HEK293 (cell line): ENCODE data around the gene TUBGCP6.
A peak's percentile ranks its signal among the peaks of the same experiment; 100 is the strongest.

ENCODE experiments used
- CTCF ChIA-PET: fragments of 350-600 bp; formaldehyde crosslinking; extraction: SDS; loops from one replicate; lab custom pipeline; 2021; ENCODE audit warnings: antibody characterized with exemption; lab: Yijun Ruan, JAX
- POLR2A ChIA-PET: fragments of 300-600 bp; formaldehyde crosslinking; extraction: SDS; loops from one replicate; lab custom pipeline; 2020; ENCODE audit warnings: antibody characterized with exemption, inconsistent platforms; lab: Yijun Ruan, JAX
- H3K27ac ChIP-seq: fragments of 200-500 bp; sonication (Bioruptor generic); 2 replicates; pipeline ENCODE4 v1.5.1; 2014; ENCODE audit warnings: low read depth, low read length, control low read depth, inconsistent platforms; ENCODE audit errors: extremely low read depth
- H3K36me3 ChIP-seq, 2 experiments: fragments of 200-500 bp in 1 of 2; sonication (Bioruptor generic) in 1 of 2; 1 replicate in 1 of 2; 2 replicates in 1 of 2; pipeline ENCODE4 v1.5.1; 2014 to 2017; ENCODE audit warnings: inconsistent platforms in 2 of 2, low read length in 2 of 2; ENCODE audit not compliant: control insufficient read depth in 2 of 2, insufficient read depth in 1 of 2
- H3K4me1 ChIP-seq: fragments of 200-500 bp; sonication (Bioruptor generic); 2 replicates; pipeline ENCODE4 v1.5.1; 2014; ENCODE audit warnings: mild to moderate bottlenecking, low read length, inconsistent platforms; ENCODE audit not compliant: control insufficient read depth, insufficient read depth
- H3K4me3 ChIP-seq: 2 replicates; pipeline ENCODE4 v1.5.1; 2011; ENCODE audit warnings: low read depth, mild to moderate bottlenecking, control low read depth, low read length, moderate library complexity
- H3K9me3 ChIP-seq: fragments of 200-500 bp; sonication (Bioruptor generic); 2 replicates; pipeline ENCODE4 v1.5.1; 2014; ENCODE audit warnings: low read depth, low read length, inconsistent platforms; ENCODE audit not compliant: control insufficient read depth, insufficient read depth
- GLIS2 ChIP-seq: fragments of 450-650 bp; formaldehyde crosslinking; IDR thresholded peaks from 2 replicates; pipeline ENCODE4 v1.5.1; 2016; ENCODE audit warnings: missing biosample characterization, missing genetic modification characterization
- HOXD13 ChIP-seq: sonication (generic); formaldehyde crosslinking; IDR thresholded peaks from 2 replicates; pipeline ENCODE4 v1.8.0; 2022; ENCODE audit warnings: missing genetic modification reagents, borderline replicate concordance
- KLF8 ChIP-seq: fragments of 450-650 bp; formaldehyde crosslinking; IDR thresholded peaks from 2 replicates; pipeline ENCODE4 v1.5.1; 2016; ENCODE audit warnings: missing biosample characterization, missing genetic modification characterization
- MYNN ChIP-seq: fragments of 450-650 bp; formaldehyde crosslinking; IDR thresholded peaks from 2 replicates; pipeline ENCODE4 v1.5.1; 2016; ENCODE audit warnings: missing biosample characterization, missing genetic modification characterization, borderline replicate concordance
- REST ChIP-seq: fragments of 450-650 bp; formaldehyde crosslinking; IDR thresholded peaks from 2 replicates; pipeline ENCODE4 v1.5.1; 2016; ENCODE audit warnings: missing biosample characterization, missing genetic modification characterization
- TRIM28 ChIP-seq: IDR thresholded peaks from 2 replicates; pipeline ENCODE4 v1.6.1; 2011; ENCODE audit warnings: low read length, control low read depth, borderline replicate concordance
- ZNF10 ChIP-seq: fragments of 450-650 bp; formaldehyde crosslinking; IDR thresholded peaks from 2 replicates; pipeline ENCODE4 v1.5.1; 2017; ENCODE audit warnings: missing biosample characterization, missing genetic modification characterization
- ZNF121 ChIP-seq: fragments of 450-650 bp; formaldehyde crosslinking; IDR thresholded peaks from 2 replicates; pipeline ENCODE4 v1.5.1; 2016; ENCODE audit warnings: missing biosample characterization, missing genetic modification characterization
- ZNF18 ChIP-seq: fragments of 450-650 bp; formaldehyde crosslinking; IDR thresholded peaks from 2 replicates; pipeline ENCODE4 v1.5.1; 2016; ENCODE audit warnings: missing biosample characterization, missing genetic modification characterization
- ZNF19 ChIP-seq: fragments of 450-650 bp; formaldehyde crosslinking; IDR thresholded peaks from 2 replicates; pipeline ENCODE4; 2016; ENCODE audit warnings: missing biosample characterization, missing genetic modification characterization, low read depth
- ZNF24 ChIP-seq: fragments of 450-650 bp; formaldehyde crosslinking; IDR thresholded peaks from 2 replicates; pipeline ENCODE4 v1.5.1; 2016; ENCODE audit warnings: missing biosample characterization, missing genetic modification characterization
- ZNF280C ChIP-seq: fragments of 450-650 bp; formaldehyde crosslinking; IDR thresholded peaks from 2 replicates; pipeline ENCODE4 v1.5.1; 2016; ENCODE audit warnings: missing biosample characterization, missing genetic modification characterization
- ZNF555 ChIP-seq: fragments of 450-650 bp; formaldehyde crosslinking; conservative IDR thresholded peaks from 2 replicates; pipeline ENCODE4 v1.5.1; 2017; ENCODE audit warnings: missing biosample characterization, mild to moderate bottlenecking, missing genetic modification characterization, inconsistent platforms
- ZNF621 ChIP-seq: fragments of 450-650 bp; formaldehyde crosslinking; IDR thresholded peaks from 2 replicates; pipeline ENCODE4 v1.5.1; 2017; ENCODE audit warnings: missing biosample characterization, missing genetic modification characterization
- ZNF654 ChIP-seq: fragments of 450-650 bp; formaldehyde crosslinking; IDR thresholded peaks from 2 replicates; pipeline ENCODE4 v1.5.1; 2016; ENCODE audit warnings: low read depth, missing biosample characterization, missing genetic modification characterization
- ZNF664 ChIP-seq: fragments of 450-650 bp; formaldehyde crosslinking; IDR thresholded peaks from 2 replicates; pipeline ENCODE4 v1.5.1; 2016; ENCODE audit warnings: missing biosample characterization, missing genetic modification characterization
- ZNF776 ChIP-seq: fragments of 450-650 bp; formaldehyde crosslinking; IDR thresholded peaks from 2 replicates; pipeline ENCODE4 v1.5.0; 2017; ENCODE audit warnings: missing biosample characterization, missing genetic modification characterization, borderline replicate concordance
- ZNF785 ChIP-seq: fragments of 450-650 bp; formaldehyde crosslinking; IDR thresholded peaks from 2 replicates; pipeline ENCODE4 v1.5.1; 2016; ENCODE audit warnings: missing biosample characterization, missing genetic modification characterization
- ZNF837 ChIP-seq: fragments of 450-650 bp; formaldehyde crosslinking; IDR thresholded peaks from 2 replicates; pipeline ENCODE4 v1.5.1; 2016; ENCODE audit warnings: missing biosample characterization, missing genetic modification characterization
- ZSCAN4 ChIP-seq: fragments of 450-650 bp; formaldehyde crosslinking; IDR thresholded peaks from 2 replicates; pipeline ENCODE4 v1.5.1; 2017; ENCODE audit warnings: missing biosample characterization, missing genetic modification characterization
- TF ChIP-seq, protein P1 (sequence below): fragments of 450-650 bp; formaldehyde crosslinking; conservative IDR thresholded peaks from 2 replicates; pipeline ENCODE4 v1.5.1; 2016; ENCODE audit warnings: low read depth, missing biosample characterization, missing genetic modification characterization

The TUBGCP6 gene

GRCh38 chr22:50190182-50190940 is 54.5 kb downstream of the TUBGCP6 start (continued):
- no peak for TF ChIP-seq ZSCAN4 (tag by site-specific recombination)
- TF ChIP-seq ZNF24 (tag by site-specific recombination), result no peak
- TF ChIP-seq ZNF555 (tag by site-specific recombination), result no peak
- TF ChIP-seq ZNF280C (tag by site-specific recombination), result no peak
- TF ChIP-seq ZNF10 (tag by site-specific recombination), result no peak
- no peak for TF ChIP-seq ZNF19 (tag by site-specific recombination)
- TF ChIP-seq MYNN (tag by site-specific recombination), result no peak
- TF ChIP-seq REST (tag by site-specific recombination), result no peak
- TF ChIP-seq ZNF621 (tag by site-specific recombination), result no peak
- TF ChIP-seq ZNF664 (tag by site-specific recombination), result no peak

- ChIA-PET POLR2A (interaction anchor here (1.5 kb wide), 1 partner anchor 10 kb away, joined by 8 read pairs; no protein-coding TSS in a partner anchor), CTCF (interaction anchor here (1.3 to 2.5 kb wide), 4 partner anchors 9 to 41 kb away, joined by 3 to 10 read pairs (median 5); no protein-coding TSS in a partner anchor)
- no peaks in the 10 kb centered on the region for H3K9me3 ChIP-seq
- peak overlapping the region; percentile 40; the same call in 1 of the 2 replicates for H3K27ac ChIP-seq
- peak overlapping the region; percentile 37; the same call in 1 of the 2 replicates for H3K4me3 ChIP-seq
- peaks cover 30% of the 10 kb centered on the region for H3K4me1 ChIP-seq
- peaks cover 4 to 48% of the 10 kb centered on the region in 2 experiments; a peak in 2 of 3 replicates for H3K36me3 ChIP-seq
- peak; percentile 34; the same call in 1 of the 2 replicates for TF ChIP-seq ZNF18
- TF ChIP-seq KLF8 (tag by site-specific recombination), result no peak
- TF ChIP-seq ZNF785 (tag by site-specific recombination), result no peak
- TF ChIP-seq TRIM28, result no peak
- TF ChIP-seq GLIS2, result no peak
- no peak for TF ChIP-seq ZNF24 (tag by site-specific recombination)
- TF ChIP-seq HOXD13 (CRISPR knock-in tag), result no peak
- TF ChIP-seq ZNF837 (tag by site-specific recombination), result no peak
- TF ChIP-seq, protein P1, sequence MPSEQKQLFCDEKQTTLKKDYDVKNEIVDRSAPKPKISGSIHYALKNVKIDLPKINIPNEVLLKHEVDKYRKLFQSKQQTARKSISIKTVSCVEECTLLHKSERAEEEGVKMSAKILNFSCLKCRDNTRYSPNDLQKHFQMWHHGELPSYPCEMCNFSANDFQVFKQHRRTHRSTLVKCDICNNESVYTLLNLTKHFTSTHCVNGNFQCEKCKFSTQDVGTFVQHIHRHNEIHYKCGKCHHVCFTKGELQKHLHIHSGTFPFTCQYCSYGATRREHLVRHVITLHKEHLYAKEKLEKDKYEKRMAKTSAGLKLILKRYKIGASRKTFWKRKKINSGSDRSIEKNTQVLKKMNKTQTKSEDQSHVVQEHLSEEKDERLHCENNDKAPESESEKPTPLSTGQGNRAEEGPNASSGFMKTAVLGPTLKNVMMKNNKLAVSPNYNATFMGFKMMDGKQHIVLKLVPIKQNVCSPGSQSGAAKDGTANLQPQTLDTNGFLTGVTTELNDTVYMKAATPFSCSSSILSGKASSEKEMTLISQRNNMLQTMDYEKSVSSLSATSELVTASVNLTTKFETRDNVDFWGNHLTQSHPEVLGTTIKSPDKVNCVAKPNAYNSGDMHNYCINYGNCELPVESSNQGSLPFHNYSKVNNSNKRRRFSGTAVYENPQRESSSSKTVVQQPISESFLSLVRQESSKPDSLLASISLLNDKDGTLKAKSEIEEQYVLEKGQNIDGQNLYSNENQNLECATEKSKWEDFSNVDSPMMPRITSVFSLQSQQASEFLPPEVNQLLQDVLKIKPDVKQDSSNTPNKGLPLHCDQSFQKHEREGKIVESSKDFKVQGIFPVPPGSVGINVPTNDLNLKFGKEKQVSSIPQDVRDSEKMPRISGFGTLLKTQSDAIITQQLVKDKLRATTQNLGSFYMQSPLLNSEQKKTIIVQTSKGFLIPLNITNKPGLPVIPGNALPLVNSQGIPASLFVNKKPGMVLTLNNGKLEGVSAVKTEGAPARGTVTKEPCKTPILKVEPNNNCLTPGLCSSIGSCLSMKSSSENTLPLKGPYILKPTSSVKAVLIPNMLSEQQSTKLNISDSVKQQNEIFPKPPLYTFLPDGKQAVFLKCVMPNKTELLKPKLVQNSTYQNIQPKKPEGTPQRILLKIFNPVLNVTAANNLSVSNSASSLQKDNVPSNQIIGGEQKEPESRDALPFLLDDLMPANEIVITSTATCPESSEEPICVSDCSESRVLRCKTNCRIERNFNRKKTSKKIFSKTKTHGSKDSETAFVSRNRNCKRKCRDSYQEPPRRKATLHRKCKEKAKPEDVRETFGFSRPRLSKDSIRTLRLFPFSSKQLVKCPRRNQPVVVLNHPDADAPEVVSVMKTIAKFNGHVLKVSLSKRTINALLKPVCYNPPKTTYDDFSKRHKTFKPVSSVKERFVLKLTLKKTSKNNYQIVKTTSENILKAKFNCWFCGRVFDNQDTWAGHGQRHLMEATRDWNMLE (tag by site-specific recombination), result no peak
- no peak for TF ChIP-seq ZNF654 (tag by site-specific recombination)
- TF ChIP-seq ZNF776 (tag by site-specific recombination), result no peak
- TF ChIP-seq ZNF121 (tag by site-specific recombination), result no peak
These were observed 55.0 kb downstream of the TUBGCP6 start for GRCh38 chr22:50189849-50190181.
